Glutamatergic neuron (in vitro differentiated cells): Measurements from ENCODE around the gene LPCAT1. TPM values are rescaled to one million over a fixed set of nuclear protein-coding genes. Genes with fewer than 3 reads are reported as not detected.
A peak's percentile ranks its signal among the peaks of the same experiment; 100 is the strongest.

ENCODE experiments used
- DNase-seq: peaks from one replicate; pipeline ENCODE4 v3.0.0; 2022
- H3K27ac Mint-ChIP-seq: one replicate; pipeline ENCODE4 v1.8.0; 2020; ENCODE audit warnings: mild to moderate bottlenecking, mixed read lengths, inconsistent platforms; ENCODE audit not compliant: unreplicated experiment
- H3K27me3 Mint-ChIP-seq: one replicate; pipeline ENCODE4 v1.8.0; 2020; ENCODE audit warnings: mild to moderate bottlenecking, moderate library complexity, mixed read lengths, inconsistent platforms; ENCODE audit not compliant: unreplicated experiment
- H3K36me3 Mint-ChIP-seq: one replicate; pipeline ENCODE4 v1.8.0; 2020; ENCODE audit warnings: mild to moderate bottlenecking, mixed read lengths, inconsistent platforms; ENCODE audit not compliant: unreplicated experiment
- H3K4me1 Mint-ChIP-seq: one replicate; pipeline ENCODE4 v1.8.0; 2020; ENCODE audit warnings: mild to moderate bottlenecking, low read depth, mixed read lengths, inconsistent platforms; ENCODE audit not compliant: unreplicated experiment
- H3K4me3 Mint-ChIP-seq: one replicate; pipeline ENCODE4 v1.8.0; 2020; ENCODE audit warnings: mild to moderate bottlenecking, mixed read lengths, inconsistent platforms; ENCODE audit not compliant: unreplicated experiment
- H3K9me3 Mint-ChIP-seq: one replicate; pipeline ENCODE4 v1.8.0; 2020; ENCODE audit warnings: mild to moderate bottlenecking, moderate library complexity, mixed read lengths, inconsistent platforms; ENCODE audit not compliant: unreplicated experiment
- CTCF ChIP-seq: fragments of 200-600 bp; sonication (generic); IDR thresholded peaks from one replicate; pipeline ENCODE4 v1.5.0; 2021; ENCODE audit not compliant: partially characterized antibody, unreplicated experiment
- total RNA-seq: library from RNA; stranded (reverse); fragmentation: NEBNext Ultra II Directional; extraction: Animal tissue kit (Norgen Biotek cat#: 25700); gene quantifications from one replicate; pipeline ENCODE4 v1.2.1, GENCODE V29; 2021; ENCODE audit not compliant: unreplicated experiment

Gene LPCAT1
- total RNA-seq, 1 donor from 2014 or later, result 113 TPM

GRCh38 chr5:1445313-1445688 is 78.5 kb downstream of the LPCAT1 start, which contains the start of gene SLC6A3:
SLC6A3 (minus strand) TSS chr5:1445440; CDS start chr5:1443197, 2,243 bp downstream.
- H3K4me3 Mint-ChIP-seq, result peak within 1 kb of the TSS; percentile 95
- peak; percentile 93 for DNase-seq
- H3K9me3 Mint-ChIP-seq, result peaks cover 5% of the 10 kb centered on the region
- no peak for TF ChIP-seq CTCF
- peaks cover 6% of the 10 kb centered on the region for H3K4me1 Mint-ChIP-seq
- no peak within 1 kb of the TSS for H3K27ac Mint-ChIP-seq
- H3K36me3 Mint-ChIP-seq, result peaks cover 14% of the 10 kb centered on the region
- peaks cover 13% of the 10 kb centered on the region for H3K27me3 Mint-ChIP-seq

GRCh38 chr5:1444361-1445189 is 79.2 kb downstream of the LPCAT1 start:
- Mint-ChIP-seq H3K27ac (peak overlapping the region; percentile 36), H3K4me3 (peak overlapping the region; percentile 95), H3K4me1 (peaks cover 12% of the 10 kb centered on the region), H3K36me3 (peaks cover 19% of the 10 kb centered on the region), H3K9me3 (peaks cover 6% of the 10 kb centered on the region), H3K27me3 (peaks cover 16% of the 10 kb centered on the region)
- TF ChIP-seq CTCF, result no peak
- DNase-seq, result no peak

GRCh38 chr5:1443991-1444360 is 79.8 kb downstream of the LPCAT1 start:
- Mint-ChIP-seq H3K27ac (peak overlapping the region; percentile 36), H3K4me1 (peaks cover 16% of the 10 kb centered on the region), H3K9me3 (peaks cover 9% of the 10 kb centered on the region), H3K36me3 (peaks cover 17% of the 10 kb centered on the region), H3K4me3 (peak overlapping the region; percentile 95), H3K27me3 (peaks cover 18% of the 10 kb centered on the region)
- DNase-seq, result no peak
- no peak for TF ChIP-seq CTCF

- H3K36me3 Mint-ChIP-seq, result peaks cover 15% of the 10 kb centered on the region
- peaks cover 18% of the 10 kb centered on the region for H3K27me3 Mint-ChIP-seq
- H3K9me3 Mint-ChIP-seq, result peaks cover 9% of the 10 kb centered on the region
- no peak for TF ChIP-seq CTCF
- peak overlapping the region; percentile 43 for H3K4me3 Mint-ChIP-seq
- peaks cover 22% of the 10 kb centered on the region for H3K4me1 Mint-ChIP-seq
- DNase-seq, result no peak
- no peak overlapping the region for H3K27ac Mint-ChIP-seq
These were observed 80.6 kb downstream of the LPCAT1 start for GRCh38 chr5:1443171-1443570.

- no peak for TF ChIP-seq CTCF
These were observed 81.3 kb downstream of the LPCAT1 start for GRCh38 chr5:1442222-1443145.

More at GRCh38 chr5:1442222-1443145, 81.3 kb downstream of the LPCAT1 start:
- DNase-seq, result no peak
- H3K4me3 Mint-ChIP-seq, result no peak overlapping the region
- peaks cover 11% of the 10 kb centered on the region for H3K9me3 Mint-ChIP-seq
- H3K27ac Mint-ChIP-seq, result no peak overlapping the region
- peaks cover 21% of the 10 kb centered on the region for H3K27me3 Mint-ChIP-seq
- peaks cover 28% of the 10 kb centered on the region for H3K4me1 Mint-ChIP-seq
- H3K36me3 Mint-ChIP-seq, result peaks cover 19% of the 10 kb centered on the region
